H1 (cell line): ENCODE results near the gene ENTPD2. TPM values are rescaled to one million over a fixed set of nuclear protein-coding genes. Genes with fewer than 3 reads are reported as not detected.

Experiments
- CTCF ChIA-PET: fragments of 300-600 bp; sonication (Branson Sonifier 250); formaldehyde crosslinking; loops from one replicate; lab custom pipeline; 2021; ENCODE audit not compliant: partially characterized antibody; lab: Charles Lee
- POLR2A ChIA-PET: fragments of 300-600 bp; sonication (Branson Sonifier 250); formaldehyde crosslinking; loops from one replicate; lab custom pipeline; 2021; ENCODE audit warnings: inconsistent platforms; ENCODE audit not compliant: partially characterized antibody; lab: Charles Lee
- DNase-seq, 2 experiments: peaks; one replicate each; pipeline versions ENCODE4 v3.0.0 to v3.0.0-alpha.2; 2010 to 2022; ENCODE audit warnings: low spot score in 2 of 2, low read depth in 1 of 2, mixed read lengths in 1 of 2
- FAIRE-seq: peaks from 2 replicates; lab custom pipeline; 2011; peaks lifted over from hg19 to GRCh38; lab: Jason Lieb, UNC
- H2AFZ ChIP-seq: 2 replicates; pipeline ENCODE4 v1.8.1; 2012; ENCODE audit warnings: low read length, inconsistent platforms
- H2AK5ac ChIP-seq: 2 replicates; pipeline ENCODE4 v1.6.1; 2013; ENCODE audit warnings: low read depth, low read length
- H2BK120ac ChIP-seq: replicated peaks from 2 replicates; pipeline ENCODE3; 2013; ENCODE audit warnings: low read depth, low read length, inconsistent platforms
- H2BK12ac ChIP-seq: 2 replicates; pipeline ENCODE4 v1.6.1; 2013; ENCODE audit warnings: low read depth, low read length
- H2BK15ac ChIP-seq: 2 replicates; pipeline ENCODE4 v1.6.1; 2013; ENCODE audit warnings: low read length
- H2BK20ac ChIP-seq: 2 replicates; pipeline ENCODE4 v1.6.1; 2013; ENCODE audit warnings: low read length
- H2BK5ac ChIP-seq: 2 replicates; pipeline ENCODE4 v1.6.1; 2013; ENCODE audit warnings: low read depth, low read length
- H3K14ac ChIP-seq: 2 replicates; pipeline ENCODE4 v1.6.1; 2013; ENCODE audit warnings: inconsistent platforms; ENCODE audit not compliant: insufficient read length
- H3K18ac ChIP-seq: 2 replicates; pipeline ENCODE4 v1.6.1; 2013; ENCODE audit warnings: low read length; ENCODE audit errors: extremely low read depth
- H3K23ac ChIP-seq: 2 replicates; pipeline ENCODE4 v1.6.1; 2013; ENCODE audit warnings: inconsistent platforms; ENCODE audit not compliant: insufficient read length
- H3K23me2 ChIP-seq: 2 replicates; pipeline ENCODE4 v1.6.1; 2013; ENCODE audit warnings: low read depth, low read length
- H3K27ac ChIP-seq: 2 replicates; pipeline ENCODE4 v1.6.1; 2011; ENCODE audit warnings: low read depth, low read length, inconsistent platforms
- H3K27me3 ChIP-seq, 4 experiments: replicated peaks in 1 of 4; 1 replicate in 1 of 4; 2 replicates in 3 of 4; pipeline versions ENCODE4 v1.6.1 to v1.8.1; 2011 to 2013; ENCODE audit warnings: low read length in 3 of 4, mild to moderate bottlenecking in 3 of 4, inconsistent platforms in 2 of 4, mixed read lengths in 2 of 4, moderate library complexity in 1 of 4; ENCODE audit not compliant: control insufficient read depth in 3 of 4, insufficient read depth in 3 of 4; ENCODE audit errors: extremely low read depth in 1 of 4
- H3K36me3 ChIP-seq, 4 experiments: 2 replicates each; pipeline versions ENCODE4 v1.6.1 to v1.8.1; 2011 to 2013; ENCODE audit warnings: mild to moderate bottlenecking in 4 of 4, low read length in 3 of 4, moderate library complexity in 2 of 4, control low read depth in 1 of 4, inconsistent platforms in 1 of 4; ENCODE audit not compliant: insufficient read depth in 4 of 4, control insufficient read depth in 2 of 4
- H3K4ac ChIP-seq: replicated peaks from 2 replicates; pipeline ENCODE3; 2013; ENCODE audit warnings: low read length, low read depth, mixed read lengths, inconsistent platforms; ENCODE audit not compliant: insufficient read length
- H3K4me1 ChIP-seq, 4 experiments: replicated peaks in 1 of 4; 1 replicate in 1 of 4; 2 replicates in 3 of 4; pipeline versions ENCODE4 v1.6.1 to v1.8.1; 2011 to 2013; ENCODE audit warnings: low read length in 3 of 4, inconsistent platforms in 2 of 4, mixed read lengths in 1 of 4; ENCODE audit not compliant: insufficient read depth in 4 of 4, control insufficient read depth in 3 of 4
- H3K4me2 ChIP-seq, 2 experiments: 2 replicates each; pipeline versions ENCODE4 v1.6.1 to v1.8.1; 2011 to 2013; ENCODE audit warnings: low read depth in 2 of 2, low read length in 2 of 2, control low read depth in 1 of 2, inconsistent platforms in 1 of 2, mild to moderate bottlenecking in 1 of 2; ENCODE audit not compliant: insufficient read depth in 1 of 2
- H3K4me3 ChIP-seq, 4 experiments: fragments of 200-600, 300-600 bp in 1 of 4; sonication (generic), shearing (Covaris generic), sonication (Bioruptor Twin) in 1 of 4; 2 replicates each; pipeline versions ENCODE4 v1.5.1 to v1.8.1; 2011 to 2016; ENCODE audit warnings: low read length in 4 of 4, low read depth in 3 of 4, control low read depth in 2 of 4, inconsistent platforms in 2 of 4, mild to moderate bottlenecking in 2 of 4, mixed read lengths in 1 of 4, moderate library complexity in 1 of 4; ENCODE audit not compliant: insufficient read depth in 2 of 4; ENCODE audit errors: extremely low read depth in 1 of 4
- H3K56ac ChIP-seq: replicated peaks from 2 replicates; pipeline ENCODE3; 2013; ENCODE audit warnings: low read depth, mild to moderate bottlenecking, mixed read lengths, low read length, inconsistent platforms; ENCODE audit not compliant: insufficient read length
- H3K79me1 ChIP-seq: 2 replicates; pipeline ENCODE4 v1.6.1; 2013; ENCODE audit warnings: low read depth, low read length, control low read depth
- H3K79me2 ChIP-seq, 2 experiments: 2 replicates each; pipeline versions ENCODE4 v1.6.1 to v1.8.1; 2012 to 2013; ENCODE audit warnings: low read length in 2 of 2, mild to moderate bottlenecking in 2 of 2, inconsistent platforms in 1 of 2; ENCODE audit not compliant: insufficient read depth in 2 of 2, control insufficient read depth in 1 of 2
- H3K9ac ChIP-seq, 4 experiments: replicated peaks in 1 of 4; 1 replicate in 1 of 4; 2 replicates in 3 of 4; pipeline versions ENCODE4 v1.6.1 to v1.8.1; 2011 to 2013; ENCODE audit warnings: low read depth in 3 of 4, low read length in 3 of 4, control low read depth in 2 of 4, mild to moderate bottlenecking in 2 of 4, moderate library complexity in 2 of 4, inconsistent platforms in 1 of 4; ENCODE audit errors: extremely low read depth in 1 of 4
- H3K9me3 ChIP-seq, 2 experiments: 2 replicates each; pipeline versions ENCODE4 v1.6.1 to v1.8.1; 2012 to 2013; ENCODE audit warnings: mild to moderate bottlenecking in 2 of 2, moderate library complexity in 2 of 2, control low read depth in 1 of 2, inconsistent platforms in 1 of 2, low read depth in 1 of 2, low read length in 1 of 2, mixed read lengths in 1 of 2; ENCODE audit not compliant: insufficient read depth in 2 of 2
- H4K20me1 ChIP-seq, 2 experiments: replicated peaks in 1 of 2; 2 replicates each; pipeline versions ENCODE3 to v1.8.1; 2011 to 2013; ENCODE audit warnings: inconsistent platforms in 2 of 2, low read length in 2 of 2, mild to moderate bottlenecking in 1 of 2; ENCODE audit not compliant: insufficient read depth in 2 of 2, control insufficient read depth in 1 of 2
- H4K5ac ChIP-seq: 2 replicates; pipeline ENCODE4 v1.6.1; 2013; ENCODE audit warnings: low read length, low read depth, mixed read lengths, inconsistent platforms; ENCODE audit not compliant: insufficient read length
- H4K8ac ChIP-seq: 2 replicates; pipeline ENCODE4 v1.8.0; 2013; ENCODE audit warnings: mild to moderate bottlenecking, moderate library complexity, low read length, inconsistent platforms; ENCODE audit not compliant: insufficient read depth; ENCODE audit errors: extremely low read depth
- H4K91ac ChIP-seq: replicated peaks from 2 replicates; pipeline ENCODE3; 2013; ENCODE audit warnings: low read length, mixed read lengths, inconsistent platforms; ENCODE audit not compliant: insufficient read length
- E2F6 ChIP-seq: IDR thresholded peaks from 2 replicates; pipeline ENCODE4 v1.6.1; 2012; ENCODE audit warnings: inconsistent platforms
- GTF2F1 ChIP-seq: IDR thresholded peaks from 2 replicates; pipeline ENCODE4 v1.6.1; 2012; ENCODE audit warnings: low read depth, low read length, improper control_type of control experiment, borderline replicate concordance
- JUN ChIP-seq: IDR thresholded peaks from 2 replicates; pipeline ENCODE4 v1.6.1; 2011; ENCODE audit warnings: low read depth, mild to moderate bottlenecking, improper control_type of control experiment, low read length
- PHF8 ChIP-seq: fragments of 200-600 bp; sonication (generic); conservative IDR thresholded peaks from 2 replicates; pipeline ENCODE4 v1.7.1; 2012; ENCODE audit warnings: low read depth, mild to moderate bottlenecking, inconsistent platforms, low read length, moderate library complexity
- POU5F1 ChIP-seq: IDR thresholded peaks from 2 replicates; pipeline ENCODE4 v1.6.1; 2011; ENCODE audit warnings: low read depth, mild to moderate bottlenecking, low read length, moderate library complexity
- RFX5 ChIP-seq: IDR thresholded peaks from 2 replicates; pipeline ENCODE4 v1.6.1; 2011; ENCODE audit warnings: low read depth, low read length, improper control_type of control experiment, borderline replicate concordance
- SIN3A ChIP-seq, 2 experiments: IDR thresholded peaks in 1 of 2; conservative IDR thresholded peaks in 1 of 2; 2 replicates each; pipeline ENCODE4 v1.6.1; 2011 to 2012; ENCODE audit warnings: low read length in 2 of 2, improper control_type of control experiment in 1 of 2, low read depth in 1 of 2, mild to moderate bottlenecking in 1 of 2
- SIX5 ChIP-seq: IDR thresholded peaks from 2 replicates; pipeline ENCODE4 v1.6.1; 2011; ENCODE audit warnings: mild to moderate bottlenecking, low read depth, low read length
- TCF12 ChIP-seq: IDR thresholded peaks from 2 replicates; pipeline ENCODE4 v1.6.1; 2011; ENCODE audit warnings: low read depth, mild to moderate bottlenecking, low read length
- TEAD4 ChIP-seq: IDR thresholded peaks from 2 replicates; pipeline ENCODE4 v1.6.1; 2012; ENCODE audit warnings: low read depth, low read length, inconsistent platforms, mixed read lengths
- WGBS, 2 experiments: shearing (Covaris generic) in 1 of 2; methylation state at CpG; one replicate each; pipeline versions ENCODE4 v1.1.6 to v1.1.7; 2013 to 2015; ENCODE audit warnings: low lambda C conversion rate in 2 of 2, mixed read lengths in 2 of 2, inconsistent platforms in 1 of 2, low coverage in 1 of 2, missing lambda C conversion rate in 1 of 2; ENCODE audit not compliant: insufficient replicate concordance in 2 of 2, insufficient coverage in 1 of 2, insufficient read length in 1 of 2; ENCODE audit errors: extremely low coverage in 1 of 2, missing lambda C conversion rate in 1 of 2; 5-methylcytosine and 5-hydroxymethylcytosine counted together
- polyA plus RNA-seq, 7 experiments: library from polyadenylated mRNA; depleted of rRNA in 3 of 7; stranded (reverse) in 5 of 7; unstranded in 2 of 7; fragments of >200 nt in 5 of 7; fragments of 200-250 nt in 2 of 7; gene quantifications; 1 replicate in 5 of 7; 2 replicates in 1 of 7; 4 replicates in 1 of 7; pipeline versions ENCODE4 v1.2.1 to v1.2.3, GENCODE V29; 2011 to 2013; ENCODE audit warnings: missing spikeins in 2 of 7, mixed read lengths in 2 of 7
- total RNA-seq: library from RNA; stranded (reverse); fragmentation: NEBNext Ultra II Directional; extraction: Animal tissue kit (Norgen Biotek cat#: 25700); gene quantifications from 2 replicates; pipeline ENCODE4 v1.2.1, GENCODE V29; 2021
- TF ChIP-seq, protein P1 (sequence below): IDR thresholded peaks from 2 replicates; pipeline ENCODE4 v1.6.1; 2012; ENCODE audit warnings: inconsistent platforms

ENTPD2 gene
- total and polyA plus RNA-seq, 2 of the 8 experiments (the other 6 are each of a cell fraction or from before 2014, with no cell fraction given) = 0.65 to 3.8 TPM

GRCh38 chr9:137011907-137012675 is 41.8 kb downstream of the ENTPD2 start:
- Histone ChIP-seq H3K27me3 (no peaks in the 10 kb centered on the region; a peak in 1 of 7 replicates), H3K36me3 (peaks cover 0 to 12% (median 0%) of the 10 kb centered on the region in 4 experiments; a peak in 1 of 8 replicates), H3K56ac (no peak overlapping the region), H3K4me2 (no peak overlapping the region), H2AK5ac (no peak overlapping the region), H3K4ac (no peak overlapping the region), H2BK120ac (no peak overlapping the region), H3K27ac (no peak overlapping the region), H2BK20ac (no peak overlapping the region), H3K9ac (no peak overlapping the region), H4K20me1 (no peaks in the 10 kb centered on the region), H3K23ac (no peak overlapping the region), H3K4me1 (peaks cover 0 to 4% (median under 1%) of the 10 kb centered on the region in 4 experiments; a peak in 2 of 7 replicates), H2BK5ac (no peak overlapping the region), H2BK15ac (no peak overlapping the region), H3K4me3 (no peak overlapping the region), H3K18ac (no peak overlapping the region), H4K5ac (no peak overlapping the region), H4K8ac (no peak overlapping the region), H3K79me2 (no peaks in the 10 kb centered on the region), H3K14ac (no peak overlapping the region), H3K9me3 (peaks cover 0 to 25% of the 10 kb centered on the region in 2 experiments; a peak in 2 of 4 replicates), H2BK12ac (no peak overlapping the region), H3K23me2 (no peaks in the 10 kb centered on the region; the same call in 1 of the 2 replicates), H3K79me1 (no peaks in the 10 kb centered on the region), H4K91ac (no peak overlapping the region), H2AFZ (no peak overlapping the region)
- 94% methylated on average over 21 of the region's 39 CpGs; no CpG with 5 or more reads in 1 of the 2 experiments for WGBS, 2 experiments
- POLR2A ChIA-PET = interaction anchor here (1.0 kb wide), 1 partner anchor 20 kb away, joined by 4 read pairs; the partner anchor contains the start of gene PAXX
- no peak for FAIRE-seq
- CTCF ChIA-PET = interaction anchor here (0.6 to 2.2 kb wide), 7 partner anchors 10 to 93 kb away, joined by 3 to 11 read pairs (median 5); no protein-coding TSS in a partner anchor
- no peak for DNase-seq
- no peak for TF ChIP-seq SIN3A (conservative IDR thresholded peaks at IDR 0.05 in 1 of 2, IDR thresholded peaks at IDR 0.05 in 1 of 2; ENCODE audit: low read depth in 1 of 2, low read length in 2 of 2)
- no peak for TF ChIP-seq JUN
- no peak for TF ChIP-seq PHF8
- TF ChIP-seq POU5F1 = no peak
- TF ChIP-seq, protein P1, sequence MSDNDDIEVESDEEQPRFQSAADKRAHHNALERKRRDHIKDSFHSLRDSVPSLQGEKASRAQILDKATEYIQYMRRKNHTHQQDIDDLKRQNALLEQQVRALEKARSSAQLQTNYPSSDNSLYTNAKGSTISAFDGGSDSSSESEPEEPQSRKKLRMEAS = no peak
- no peak for TF ChIP-seq TCF12
- no peak for TF ChIP-seq TEAD4
- TF ChIP-seq GTF2F1 = no peak
- TF ChIP-seq SIX5 = no peak
- TF ChIP-seq RFX5 = no peak
- TF ChIP-seq E2F6 = no peak
